Activated naive CD4-positive, alpha-beta T cell treated with anti-CD3 and anti-CD28 coated beads, Interleukin-2, amount 10 ng/mL, durations not matched to agents 7 days and 5 days (primary cell): ENCODE data around the gene TNNC2.

Experiments used
- CTCF ChIA-PET: fragments of 350-600 bp; sonication (Branson Sonifier 250); formaldehyde crosslinking; loops from one replicate; lab custom pipeline; 2021; ENCODE audit warnings: antibody characterized with exemption; lab: Charles Lee
- DNase-seq: peaks from one replicate; pipeline ENCODE4 v3.0.0-alpha.2; 2020
- H3K27ac Mint-ChIP-seq: one replicate; pipeline ENCODE4 v1.8.0; 2021; ENCODE audit warnings: mild to moderate bottlenecking, moderate library complexity, mixed read lengths
- H3K27me3 Mint-ChIP-seq: one replicate; pipeline ENCODE4 v1.8.0; 2021; ENCODE audit warnings: mild to moderate bottlenecking, mixed read lengths
- H3K36me3 Mint-ChIP-seq: one replicate; pipeline ENCODE4 v1.8.0; 2021; ENCODE audit warnings: mixed read lengths
- H3K4me1 Mint-ChIP-seq: one replicate; pipeline ENCODE4 v1.8.0; 2021; ENCODE audit warnings: mixed read lengths
- H3K4me3 Mint-ChIP-seq: one replicate; pipeline ENCODE4 v1.8.0; 2021; ENCODE audit warnings: mild to moderate bottlenecking, moderate library complexity, mixed read lengths
- H3K9me3 Mint-ChIP-seq: one replicate; pipeline ENCODE4 v1.8.0; 2021; ENCODE audit warnings: mixed read lengths

Gene TNNC2

GRCh38 chr20:45822857-45823256 is 4.3 kb downstream of the TNNC2 start:
- peaks cover 1% of the 10 kb centered on the region for H3K36me3 Mint-ChIP-seq
- no peaks in the 10 kb centered on the region for H3K9me3 Mint-ChIP-seq
- H3K27ac Mint-ChIP-seq, result no peak overlapping the region
- peaks cover 18% of the 10 kb centered on the region for H3K4me1 Mint-ChIP-seq
- CTCF ChIA-PET, result interaction anchor here (0.9 to 3.6 kb wide), 2 partner anchors 111 to 147 kb away, joined by 3 to 20 read pairs; no protein-coding TSS in a partner anchor
- DNase-seq, result peak; percentile 32
- H3K27me3 Mint-ChIP-seq, result peaks cover 56% of the 10 kb centered on the region
- H3K4me3 Mint-ChIP-seq, result no peak overlapping the region

DNA sequence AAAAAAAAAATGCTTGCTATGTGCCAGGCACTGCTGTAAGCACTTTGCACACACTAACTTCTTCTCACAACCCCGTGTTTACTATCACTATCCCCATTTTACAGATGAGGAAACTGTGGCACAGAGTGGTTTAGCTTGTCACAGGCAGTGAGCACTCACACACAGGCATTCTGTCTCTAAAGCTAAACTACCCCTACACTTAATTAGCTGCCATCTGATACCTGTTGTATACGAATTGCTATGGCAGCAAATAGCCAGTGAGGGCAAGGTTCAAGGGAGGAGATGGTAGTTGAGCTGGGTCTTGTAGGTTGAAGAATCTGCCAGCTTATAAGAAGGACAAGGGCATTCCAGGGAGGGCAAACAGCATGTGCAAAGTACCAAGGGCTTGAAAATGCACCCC is 5.2 kb downstream of the TNNC2 start:
- Mint-ChIP-seq H3K36me3 (peaks cover 5% of the 10 kb centered on the region), H3K27ac (no peak overlapping the region), H3K27me3 (peaks cover 48% of the 10 kb centered on the region), H3K9me3 (no peaks in the 10 kb centered on the region), H3K4me1 (peaks cover 21% of the 10 kb centered on the region), H3K4me3 (no peak overlapping the region)
- no peak for DNase-seq
- CTCF ChIA-PET, result interaction anchor here (0.9 to 3.6 kb wide), 2 partner anchors 112 to 148 kb away, joined by 3 to 20 read pairs; no protein-coding TSS in a partner anchor

- Mint-ChIP-seq H3K9me3 (no peaks in the 10 kb centered on the region), H3K36me3 (peaks cover 20% of the 10 kb centered on the region), H3K27ac (no peak overlapping the region), H3K4me1 (peaks cover 29% of the 10 kb centered on the region), H3K4me3 (no peak overlapping the region), H3K27me3 (peaks cover 33% of the 10 kb centered on the region)
- CTCF ChIA-PET, result no interaction called here
- no peak for DNase-seq
Observed at GRCh38 chr20:45819466-45819865, 7.6 kb downstream of the TNNC2 start.

DNA sequence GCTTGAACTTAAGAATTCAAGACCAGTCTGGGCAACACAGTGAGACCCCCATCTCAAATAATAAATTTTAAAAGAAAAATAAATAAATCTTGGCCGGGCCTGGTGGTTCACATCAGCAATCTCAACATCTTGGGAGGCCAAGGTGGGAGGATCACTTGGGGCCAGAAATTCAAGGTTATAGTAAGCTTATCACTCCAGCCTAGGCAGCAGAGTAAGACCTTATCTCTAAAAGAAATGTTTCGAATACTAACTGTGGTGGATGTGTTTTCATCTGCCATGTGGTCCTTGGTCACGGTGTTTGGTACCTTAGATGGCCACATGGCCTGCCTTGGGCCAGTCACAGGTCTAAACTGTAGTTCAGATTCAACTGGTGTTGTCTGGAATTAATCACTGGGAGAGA is 8.9 kb downstream of the TNNC2 start:
- no peak overlapping the region for H3K27ac Mint-ChIP-seq
- H3K4me3 Mint-ChIP-seq, result no peak overlapping the region
- peaks cover 26% of the 10 kb centered on the region for H3K36me3 Mint-ChIP-seq
- CTCF ChIA-PET, result interaction anchor here (0.7 kb wide), 1 partner anchor 24 kb away, joined by 3 read pairs; no protein-coding TSS in a partner anchor
- DNase-seq, result no peak
- no peaks in the 10 kb centered on the region for H3K9me3 Mint-ChIP-seq
- H3K4me1 Mint-ChIP-seq, result peaks cover 28% of the 10 kb centered on the region
- H3K27me3 Mint-ChIP-seq, result peaks cover 20% of the 10 kb centered on the region

DNA sequence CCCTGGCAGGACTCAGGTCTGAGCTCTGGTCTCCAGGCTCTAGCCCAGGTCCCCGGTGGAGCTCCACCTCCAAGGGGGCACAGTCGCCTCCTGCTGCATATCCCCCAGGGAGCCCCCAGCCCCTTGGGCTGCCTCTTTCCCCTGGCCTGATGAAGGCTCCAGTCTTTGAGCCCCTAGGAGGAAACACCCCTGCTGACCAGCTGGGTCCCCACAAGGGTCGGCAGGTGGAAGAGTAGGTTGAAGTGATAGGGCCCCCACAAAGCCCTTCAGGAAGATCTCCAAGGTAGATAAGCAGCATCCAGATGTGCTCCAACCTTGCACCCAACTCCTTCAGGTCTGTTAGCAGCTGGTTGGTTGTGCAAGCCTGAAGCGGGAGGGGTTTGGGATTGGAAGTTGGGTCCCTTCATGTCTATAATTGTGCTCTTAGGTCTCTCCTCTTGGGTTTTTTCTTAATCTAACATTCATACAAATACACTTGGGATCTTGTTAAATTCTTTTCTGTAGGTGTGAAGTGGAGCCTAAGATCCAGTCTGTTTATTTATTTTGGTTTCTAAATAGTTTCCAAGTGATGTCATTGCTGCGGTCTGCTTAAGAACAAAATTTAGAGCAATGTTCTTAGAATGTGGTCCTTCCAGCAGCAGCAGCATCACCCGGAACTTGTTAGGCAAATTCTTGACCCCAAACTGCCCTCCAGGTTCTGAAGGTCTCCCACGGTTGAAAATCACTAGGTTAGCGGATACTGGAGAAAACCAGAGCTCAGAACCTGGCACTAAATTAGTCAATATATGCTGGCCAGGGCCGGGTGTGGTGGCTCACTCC is 9.5 kb downstream of the TNNC2 start:
- no peak overlapping the region for H3K4me3 Mint-ChIP-seq
- H3K9me3 Mint-ChIP-seq, result no peaks in the 10 kb centered on the region
- CTCF ChIA-PET, result interaction anchor here (0.8 to 0.9 kb wide), 2 partner anchors 18 to 153 kb away, joined by 3 to 4 read pairs; no protein-coding TSS in a partner anchor
- peaks cover 14% of the 10 kb centered on the region for H3K27me3 Mint-ChIP-seq
- H3K36me3 Mint-ChIP-seq, result peaks cover 32% of the 10 kb centered on the region
- DNase-seq, result no peak
- H3K4me1 Mint-ChIP-seq, result peaks cover 31% of the 10 kb centered on the region
- no peak overlapping the region for H3K27ac Mint-ChIP-seq

DNA sequence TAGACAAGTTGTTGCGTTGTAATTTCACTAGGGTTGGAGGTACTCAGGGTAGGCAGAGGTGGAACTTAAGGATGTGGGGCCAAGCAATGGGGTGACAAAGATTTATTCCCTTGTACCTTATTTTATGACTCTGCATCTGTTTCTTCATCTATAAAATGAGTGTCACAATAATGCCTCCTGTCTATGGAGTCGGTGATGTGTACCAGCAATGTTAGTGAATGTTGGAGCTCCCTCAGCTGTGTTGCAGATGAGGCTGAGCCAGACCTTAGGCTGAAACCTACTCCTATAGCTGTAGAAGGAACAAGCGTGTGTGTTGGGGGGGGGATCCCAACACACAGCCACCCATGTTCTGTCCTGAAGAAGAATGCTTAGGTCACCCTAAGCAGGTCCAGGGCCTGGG is 10.2 kb downstream of the TNNC2 start:
- Mint-ChIP-seq H3K9me3 (no peaks in the 10 kb centered on the region), H3K4me3 (no peak overlapping the region), H3K36me3 (peaks cover 37% of the 10 kb centered on the region), H3K27ac (no peak overlapping the region), H3K27me3 (peaks cover 7% of the 10 kb centered on the region), H3K4me1 (peaks cover 34% of the 10 kb centered on the region)
- CTCF ChIA-PET, result interaction anchor here (0.8 to 0.9 kb wide), 2 partner anchors 18 to 153 kb away, joined by 3 to 4 read pairs; no protein-coding TSS in a partner anchor
- DNase-seq, result no peak

DNA sequence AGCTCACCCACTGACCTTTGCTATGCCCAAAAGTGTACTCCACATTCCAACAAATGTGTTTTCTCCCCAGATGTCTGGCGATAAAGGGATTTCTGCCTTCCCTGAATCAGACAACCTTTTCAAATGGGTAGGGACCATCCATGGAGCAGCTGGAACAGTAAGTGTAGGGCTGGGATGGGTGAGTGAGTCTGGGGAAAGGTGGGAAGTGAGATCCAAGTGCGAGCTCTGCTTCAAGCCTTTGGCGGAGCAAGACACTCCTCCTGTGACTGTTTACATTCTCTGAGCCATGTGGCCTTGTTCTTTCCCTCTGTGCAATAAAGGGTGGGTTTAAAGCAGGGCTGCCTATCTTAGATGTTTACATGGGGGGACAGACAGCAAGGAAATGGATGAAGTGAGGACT is 12.8 kb downstream of the TNNC2 start:
- no peaks in the 10 kb centered on the region for H3K27me3 Mint-ChIP-seq
- H3K4me1 Mint-ChIP-seq, result peaks cover 41% of the 10 kb centered on the region
- peak overlapping the region; percentile 31 for H3K4me3 Mint-ChIP-seq
- CTCF ChIA-PET, result interaction anchor here (2.0 to 2.6 kb wide), 2 partner anchors 10 to 15 kb away, joined by 8 to 13 read pairs; no protein-coding TSS in a partner anchor
- H3K36me3 Mint-ChIP-seq, result peaks cover 59% of the 10 kb centered on the region
- H3K27ac Mint-ChIP-seq, result no peak overlapping the region
- DNase-seq, result no peak
- H3K9me3 Mint-ChIP-seq, result no peaks in the 10 kb centered on the region

DNA sequence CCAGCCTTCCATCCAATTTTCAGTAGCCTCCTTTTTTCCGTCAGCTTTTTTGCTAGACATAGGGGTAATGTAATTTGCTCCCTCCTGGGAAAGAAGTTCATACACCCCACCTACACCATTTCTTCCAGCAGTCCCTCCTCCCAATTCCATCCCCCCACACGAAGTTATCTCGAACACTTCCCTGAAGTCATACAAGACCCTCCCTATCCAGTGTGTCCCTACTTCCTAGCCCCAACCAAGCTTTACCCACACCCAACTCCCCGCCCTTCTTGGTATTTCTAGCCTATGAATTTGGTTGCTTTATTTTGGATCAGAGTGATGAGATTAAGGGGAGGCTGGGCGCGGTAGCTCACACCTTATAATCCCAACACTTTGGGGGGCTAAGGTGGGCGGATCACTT is 13.6 kb downstream of the TNNC2 start:
- CTCF ChIA-PET, result interaction anchor here (0.9 to 2.6 kb wide), 4 partner anchors 11 to 156 kb away, joined by 3 to 13 read pairs (median 6); no protein-coding TSS in a partner anchor
- Mint-ChIP-seq H3K9me3 (no peaks in the 10 kb centered on the region), H3K4me1 (peaks cover 41% of the 10 kb centered on the region), H3K4me3 (peak overlapping the region; percentile 91), H3K27ac (peak overlapping the region; percentile 86), H3K27me3 (no peaks in the 10 kb centered on the region), H3K36me3 (peaks cover 65% of the 10 kb centered on the region)
- no peak for DNase-seq

GRCh38 chr20:45813006-45813340 is 14.1 kb downstream of the TNNC2 start:
- Mint-ChIP-seq H3K27me3 (no peaks in the 10 kb centered on the region), H3K36me3 (peaks cover 69% of the 10 kb centered on the region), H3K9me3 (no peaks in the 10 kb centered on the region), H3K27ac (peak overlapping the region; percentile 86), H3K4me1 (peaks cover 41% of the 10 kb centered on the region), H3K4me3 (peak overlapping the region; percentile 91)
- CTCF ChIA-PET, result interaction anchor here (0.6 to 2.6 kb wide), 5 partner anchors 11 to 158 kb away, joined by 3 to 13 read pairs (median 4); no protein-coding TSS in a partner anchor
- no peak for DNase-seq

DNA sequence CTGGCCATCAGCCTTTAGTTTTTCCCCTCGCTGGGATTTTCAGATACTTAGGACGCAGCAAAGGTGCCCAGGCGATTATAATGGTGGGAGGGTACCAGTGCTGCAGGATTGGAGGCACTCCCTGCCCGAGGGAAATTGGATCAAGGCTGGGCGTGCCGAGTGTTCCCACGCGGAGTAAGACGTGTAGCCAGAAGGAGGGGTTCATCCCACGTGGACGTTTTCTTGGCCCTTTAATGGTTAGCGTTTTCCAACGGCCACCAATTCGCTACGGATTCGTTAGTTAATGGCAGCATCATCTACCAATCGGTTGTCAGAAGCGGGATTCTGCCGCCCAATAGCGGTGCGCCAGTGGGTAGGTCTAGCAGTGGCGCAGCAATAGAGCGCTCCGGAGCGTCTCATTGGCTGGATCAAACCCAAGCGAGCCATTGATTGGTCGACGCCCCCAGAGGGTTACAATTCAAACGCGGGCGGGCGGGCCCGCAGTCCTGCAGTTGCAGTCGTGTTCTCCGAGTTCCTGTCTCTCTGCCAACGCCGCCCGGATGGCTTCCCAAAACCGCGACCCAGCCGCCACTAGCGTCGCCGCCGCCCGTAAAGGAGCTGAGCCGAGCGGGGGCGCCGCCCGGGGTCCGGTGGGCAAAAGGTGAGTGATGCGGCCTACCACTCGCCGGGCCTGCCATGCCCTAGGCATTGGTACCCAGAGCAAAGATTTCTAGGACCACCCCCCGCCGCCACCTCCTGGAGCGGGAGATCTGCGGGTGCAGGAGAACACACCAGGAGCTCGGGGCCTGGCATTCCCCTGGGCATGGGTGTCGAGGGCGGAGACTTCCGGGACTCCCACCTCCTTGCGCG is 14.7 kb downstream of the TNNC2 start, which contains the start of gene UBE2C:
Gene UBE2C (plus strand): TSS at position 488 of the 849 bp plus-strand sequence. CDS start 52 bp downstream, at position 540.
- H3K36me3 Mint-ChIP-seq, result peaks cover 68% of the 10 kb centered on the region
- H3K4me1 Mint-ChIP-seq, result peaks cover 39% of the 10 kb centered on the region
- peak within 1 kb of the TSS; percentile 91 for H3K4me3 Mint-ChIP-seq
- peak within 1 kb of the TSS; percentile 86 for H3K27ac Mint-ChIP-seq
- H3K9me3 Mint-ChIP-seq, result no peaks in the 10 kb centered on the region
- peak; percentile 98 for DNase-seq
- CTCF ChIA-PET, result interaction anchor here (0.6 to 2.6 kb wide), 4 partner anchors 12 to 158 kb away, joined by 3 to 13 read pairs (median 6); no protein-coding TSS in a partner anchor
- H3K27me3 Mint-ChIP-seq, result no peaks in the 10 kb centered on the region

GRCh38 chr20:45810191-45810970 is 16.7 kb downstream of the TNNC2 start:
- H3K4me3 Mint-ChIP-seq, result no peak overlapping the region
- H3K36me3 Mint-ChIP-seq, result peaks cover 57% of the 10 kb centered on the region
- H3K9me3 Mint-ChIP-seq, result no peaks in the 10 kb centered on the region
- DNase-seq, result no peak
- H3K27me3 Mint-ChIP-seq, result no peaks in the 10 kb centered on the region
- H3K4me1 Mint-ChIP-seq, result peaks cover 28% of the 10 kb centered on the region
- CTCF ChIA-PET, result interaction anchor here (1.3 kb wide), 1 partner anchor 11 kb away, joined by 6 read pairs; no protein-coding TSS in a partner anchor
- no peak overlapping the region for H3K27ac Mint-ChIP-seq

GRCh38 chr20:45801851-45802250 is 25.3 kb downstream of the TNNC2 start:
- DNase-seq, result no peak
- H3K36me3 Mint-ChIP-seq, result peaks cover 36% of the 10 kb centered on the region
- no peaks in the 10 kb centered on the region for H3K9me3 Mint-ChIP-seq
- no peak overlapping the region for H3K27ac Mint-ChIP-seq
- no peak overlapping the region for H3K4me3 Mint-ChIP-seq
- CTCF ChIA-PET, result interaction anchor here (1.2 kb wide), 1 partner anchor 10 kb away, joined by 3 read pairs; no protein-coding TSS in a partner anchor
- no peaks in the 10 kb centered on the region for H3K27me3 Mint-ChIP-seq
- peaks cover 8% of the 10 kb centered on the region for H3K4me1 Mint-ChIP-seq
